ENCODE data around the gene BSND. TPM values are rescaled to one million over a fixed set of nuclear protein-coding genes. Genes with fewer than 3 reads are reported as not detected.

The BSND gene
- total RNA-seq, 1 experiment from 2014 or later = 0.42 TPM

DNA sequence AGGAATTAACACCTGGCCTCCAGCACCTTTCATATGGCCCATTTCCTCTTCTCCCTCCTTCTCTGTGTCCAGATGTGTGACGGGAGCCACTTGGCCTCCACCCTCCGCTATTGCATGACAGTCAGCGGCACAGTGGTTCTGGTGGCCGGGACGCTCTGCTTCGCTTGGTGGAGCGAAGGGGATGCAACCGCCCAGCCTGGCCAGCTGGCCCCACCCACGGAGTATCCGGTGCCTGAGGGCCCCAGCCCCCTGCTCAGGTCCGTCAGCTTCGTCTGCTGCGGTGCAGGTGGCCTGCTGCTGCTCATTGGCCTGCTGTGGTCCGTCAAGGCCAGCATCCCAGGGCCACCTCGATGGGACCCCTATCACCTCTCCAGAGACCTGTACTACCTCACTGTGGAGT lies 12.7 kb upstream of the BSND start (continued):
- TF ChIP-seq, protein P1, sequence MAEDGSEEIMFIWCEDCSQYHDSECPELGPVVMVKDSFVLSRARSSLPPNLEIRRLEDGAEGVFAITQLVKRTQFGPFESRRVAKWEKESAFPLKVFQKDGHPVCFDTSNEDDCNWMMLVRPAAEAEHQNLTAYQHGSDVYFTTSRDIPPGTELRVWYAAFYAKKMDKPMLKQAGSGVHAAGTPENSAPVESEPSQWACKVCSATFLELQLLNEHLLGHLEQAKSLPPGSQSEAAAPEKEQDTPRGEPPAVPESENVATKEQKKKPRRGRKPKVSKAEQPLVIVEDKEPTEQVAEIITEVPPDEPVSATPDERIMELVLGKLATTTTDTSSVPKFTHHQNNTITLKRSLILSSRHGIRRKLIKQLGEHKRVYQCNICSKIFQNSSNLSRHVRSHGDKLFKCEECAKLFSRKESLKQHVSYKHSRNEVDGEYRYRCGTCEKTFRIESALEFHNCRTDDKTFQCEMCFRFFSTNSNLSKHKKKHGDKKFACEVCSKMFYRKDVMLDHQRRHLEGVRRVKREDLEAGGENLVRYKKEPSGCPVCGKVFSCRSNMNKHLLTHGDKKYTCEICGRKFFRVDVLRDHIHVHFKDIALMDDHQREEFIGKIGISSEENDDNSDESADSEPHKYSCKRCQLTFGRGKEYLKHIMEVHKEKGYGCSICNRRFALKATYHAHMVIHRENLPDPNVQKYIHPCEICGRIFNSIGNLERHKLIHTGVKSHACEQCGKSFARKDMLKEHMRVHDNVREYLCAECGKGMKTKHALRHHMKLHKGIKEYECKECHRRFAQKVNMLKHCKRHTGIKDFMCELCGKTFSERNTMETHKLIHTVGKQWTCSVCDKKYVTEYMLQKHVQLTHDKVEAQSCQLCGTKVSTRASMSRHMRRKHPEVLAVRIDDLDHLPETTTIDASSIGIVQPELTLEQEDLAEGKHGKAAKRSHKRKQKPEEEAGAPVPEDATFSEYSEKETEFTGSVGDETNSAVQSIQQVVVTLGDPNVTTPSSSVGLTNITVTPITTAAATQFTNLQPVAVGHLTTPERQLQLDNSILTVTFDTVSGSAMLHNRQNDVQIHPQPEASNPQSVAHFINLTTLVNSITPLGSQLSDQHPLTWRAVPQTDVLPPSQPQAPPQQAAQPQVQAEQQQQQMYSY (CRISPR knock-in tag; IDR thresholded peaks at IDR 0.05) = no peak
- no peak for TF ChIP-seq TEAD1 (CRISPR knock-in tag; IDR thresholded peaks at IDR 0.05)
- TF ChIP-seq NFYB (CRISPR knock-in tag; conservative IDR thresholded peaks at IDR 0.05; ENCODE audit: low read depth) = no peak
- TF ChIP-seq TP53 (CRISPR knock-in tag; IDR thresholded peaks at IDR 0.05) = no peak
- no peak for TF ChIP-seq SOX15 (CRISPR knock-in tag; IDR thresholded peaks at IDR 0.05)

DNA sequence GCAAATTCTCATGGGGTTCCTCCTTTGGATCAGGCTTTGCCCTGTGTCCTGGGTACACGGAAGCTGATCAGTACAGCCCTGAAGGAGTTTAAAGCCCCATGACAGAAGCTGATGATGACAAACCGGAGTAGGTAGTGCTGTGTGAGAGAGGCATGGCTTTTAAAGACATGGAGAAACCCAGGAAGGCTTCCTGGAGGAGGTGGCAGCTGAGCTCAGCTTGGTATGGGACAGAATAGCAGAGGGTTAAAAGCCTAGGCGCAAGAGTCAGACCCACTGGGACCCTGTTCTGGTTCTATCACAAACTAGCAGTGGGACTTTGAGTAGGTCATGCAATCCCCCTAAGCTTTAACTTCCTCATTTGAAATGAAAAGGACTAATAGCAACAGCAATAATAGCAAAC lies 12.2 kb upstream of the BSND start:
- H3K27me3 Mint-ChIP-seq (ENCODE audit: low read depth) = peaks cover 1% of the 10 kb centered on the region
- POLR2A ChIA-PET = no interaction called here
- no peak overlapping the region for H3K27ac Mint-ChIP-seq
- no peaks in the 10 kb centered on the region for H3K36me3 Mint-ChIP-seq
- TF ChIP-seq NFYB (CRISPR knock-in tag; conservative IDR thresholded peaks at IDR 0.05; ENCODE audit: low read depth) (no peak), NFE2L1 (CRISPR knock-in tag; IDR thresholded peaks at IDR 0.05) (no peak), NR2C2 (CRISPR knock-in tag; IDR thresholded peaks at IDR 0.05) (no peak), GABPB1 (CRISPR knock-in tag; IDR thresholded peaks at IDR 0.05) (no peak), ZNF121 (CRISPR knock-in tag; IDR thresholded peaks at IDR 0.05) (no peak), OVOL2 (CRISPR knock-in tag; IDR thresholded peaks at IDR 0.05; ENCODE audit: borderline replicate concordance) (no peak), SOX15 (CRISPR knock-in tag; IDR thresholded peaks at IDR 0.05) (no peak), CREB1 (CRISPR knock-in tag; IDR thresholded peaks at IDR 0.05) (no peak), ZNF232 (CRISPR knock-in tag; IDR thresholded peaks at IDR 0.05) (no peak), PRRX2 (CRISPR knock-in tag; IDR thresholded peaks at IDR 0.05) (no peak), RORB (CRISPR knock-in tag; IDR thresholded peaks at IDR 0.05) (no peak), ZNF396 (CRISPR knock-in tag; IDR thresholded peaks at IDR 0.05; ENCODE audit: borderline replicate concordance) (no peak), HMGA2 (CRISPR knock-in tag; IDR thresholded peaks at IDR 0.05) (no peak), ESRRA (CRISPR knock-in tag; IDR thresholded peaks at IDR 0.05; ENCODE audit: borderline replicate concordance) (no peak)
- TF ChIP-seq, protein P2, sequence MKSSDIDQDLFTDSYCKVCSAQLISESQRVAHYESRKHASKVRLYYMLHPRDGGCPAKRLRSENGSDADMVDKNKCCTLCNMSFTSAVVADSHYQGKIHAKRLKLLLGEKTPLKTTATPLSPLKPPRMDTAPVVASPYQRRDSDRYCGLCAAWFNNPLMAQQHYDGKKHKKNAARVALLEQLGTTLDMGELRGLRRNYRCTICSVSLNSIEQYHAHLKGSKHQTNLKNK (CRISPR knock-in tag; IDR thresholded peaks at IDR 0.05) = no peak
- TF ChIP-seq, protein P3, sequence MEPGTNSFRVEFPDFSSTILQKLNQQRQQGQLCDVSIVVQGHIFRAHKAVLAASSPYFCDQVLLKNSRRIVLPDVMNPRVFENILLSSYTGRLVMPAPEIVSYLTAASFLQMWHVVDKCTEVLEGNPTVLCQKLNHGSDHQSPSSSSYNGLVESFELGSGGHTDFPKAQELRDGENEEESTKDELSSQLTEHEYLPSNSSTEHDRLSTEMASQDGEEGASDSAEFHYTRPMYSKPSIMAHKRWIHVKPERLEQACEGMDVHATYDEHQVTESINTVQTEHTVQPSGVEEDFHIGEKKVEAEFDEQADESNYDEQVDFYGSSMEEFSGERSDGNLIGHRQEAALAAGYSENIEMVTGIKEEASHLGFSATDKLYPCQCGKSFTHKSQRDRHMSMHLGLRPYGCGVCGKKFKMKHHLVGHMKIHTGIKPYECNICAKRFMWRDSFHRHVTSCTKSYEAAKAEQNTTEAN (CRISPR knock-in tag; IDR thresholded peaks at IDR 0.05) = no peak
- peaks cover 12% of the 10 kb centered on the region for H3K4me1 Mint-ChIP-seq
- no peaks in the 10 kb centered on the region for H3K9me3 Mint-ChIP-seq
- no peak for ATAC-seq
- CTCF ChIA-PET = interaction anchor here (3.6 to 7.7 kb wide), 4 partner anchors 10 to 42 kb away, joined by 14 to 51 read pairs (median 22); partner anchors contain the start of gene BSND
- DNase-seq (ENCODE audit: low spot score) = no peak
- no peak overlapping the region for H3K4me3 Mint-ChIP-seq

DNA sequence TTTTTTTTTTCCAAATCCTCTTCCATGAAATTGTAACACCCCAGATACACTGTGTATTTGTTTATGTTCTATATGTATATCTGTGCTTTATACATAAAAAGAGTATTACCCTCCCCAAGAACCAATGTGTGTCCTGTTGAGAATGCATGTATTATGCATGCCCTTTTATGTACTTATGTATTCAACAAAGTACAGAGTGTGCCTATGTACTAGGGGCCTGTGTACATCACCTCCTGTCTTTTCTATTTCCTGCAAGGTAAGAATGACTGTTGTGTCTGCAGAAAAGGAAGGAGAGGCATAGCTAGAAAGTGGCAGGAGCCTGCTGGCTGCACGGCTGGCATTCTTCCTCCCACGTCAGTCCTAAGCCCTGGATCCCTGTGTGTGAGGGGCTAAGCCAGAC lies 11.3 kb upstream of the BSND start:
- H3K36me3 Mint-ChIP-seq = no peaks in the 10 kb centered on the region
- H3K4me3 Mint-ChIP-seq = no peak overlapping the region
- H3K4me1 Mint-ChIP-seq = peaks cover 12% of the 10 kb centered on the region
- POLR2A ChIA-PET = no interaction called here
- H3K9me3 Mint-ChIP-seq = no peaks in the 10 kb centered on the region
- ATAC-seq = no peak
- no peak overlapping the region for H3K27ac Mint-ChIP-seq
- TF ChIP-seq, protein P4, sequence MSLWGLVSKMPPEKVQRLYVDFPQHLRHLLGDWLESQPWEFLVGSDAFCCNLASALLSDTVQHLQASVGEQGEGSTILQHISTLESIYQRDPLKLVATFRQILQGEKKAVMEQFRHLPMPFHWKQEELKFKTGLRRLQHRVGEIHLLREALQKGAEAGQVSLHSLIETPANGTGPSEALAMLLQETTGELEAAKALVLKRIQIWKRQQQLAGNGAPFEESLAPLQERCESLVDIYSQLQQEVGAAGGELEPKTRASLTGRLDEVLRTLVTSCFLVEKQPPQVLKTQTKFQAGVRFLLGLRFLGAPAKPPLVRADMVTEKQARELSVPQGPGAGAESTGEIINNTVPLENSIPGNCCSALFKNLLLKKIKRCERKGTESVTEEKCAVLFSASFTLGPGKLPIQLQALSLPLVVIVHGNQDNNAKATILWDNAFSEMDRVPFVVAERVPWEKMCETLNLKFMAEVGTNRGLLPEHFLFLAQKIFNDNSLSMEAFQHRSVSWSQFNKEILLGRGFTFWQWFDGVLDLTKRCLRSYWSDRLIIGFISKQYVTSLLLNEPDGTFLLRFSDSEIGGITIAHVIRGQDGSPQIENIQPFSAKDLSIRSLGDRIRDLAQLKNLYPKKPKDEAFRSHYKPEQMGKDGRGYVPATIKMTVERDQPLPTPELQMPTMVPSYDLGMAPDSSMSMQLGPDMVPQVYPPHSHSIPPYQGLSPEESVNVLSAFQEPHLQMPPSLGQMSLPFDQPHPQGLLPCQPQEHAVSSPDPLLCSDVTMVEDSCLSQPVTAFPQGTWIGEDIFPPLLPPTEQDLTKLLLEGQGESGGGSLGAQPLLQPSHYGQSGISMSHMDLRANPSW (CRISPR knock-in tag; conservative IDR thresholded peaks at IDR 0.05; ENCODE audit: low read depth) = no peak
- TF ChIP-seq, protein P5, sequence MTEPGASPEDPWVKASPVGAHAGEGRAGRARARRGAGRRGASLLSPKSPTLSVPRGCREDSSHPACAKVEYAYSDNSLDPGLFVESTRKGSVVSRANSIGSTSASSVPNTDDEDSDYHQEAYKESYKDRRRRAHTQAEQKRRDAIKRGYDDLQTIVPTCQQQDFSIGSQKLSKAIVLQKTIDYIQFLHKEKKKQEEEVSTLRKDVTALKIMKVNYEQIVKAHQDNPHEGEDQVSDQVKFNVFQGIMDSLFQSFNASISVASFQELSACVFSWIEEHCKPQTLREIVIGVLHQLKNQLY (CRISPR knock-in tag; IDR thresholded peaks at IDR 0.05) = no peak
- no peak for TF ChIP-seq ZNF121 (CRISPR knock-in tag; IDR thresholded peaks at IDR 0.05)
- TF ChIP-seq, protein P3 (CRISPR knock-in tag; IDR thresholded peaks at IDR 0.05) = no peak
- DNase-seq (ENCODE audit: low spot score) = no peak
- CTCF ChIA-PET = interaction anchor here (0.7 to 7.7 kb wide), 5 partner anchors 9 to 43 kb away, joined by 5 to 51 read pairs (median 27); partner anchors contain the start of gene BSND
- H3K27me3 Mint-ChIP-seq (ENCODE audit: low read depth) = no peaks in the 10 kb centered on the region; the same call in 1 of the 2 replicates
